HG03103 (cell line): Measurements from ENCODE around the gene SPAG6.
"Not testable (repeated sequence)": the region's sequence is repeated elsewhere in the genome, so short reads cannot be mapped to it uniquely, and the experiment has no call there.

Experiments used
- ATAC-seq: cut with Tn5 transposase; IDR thresholded peaks from one replicate; pipeline ENCODE4 v1.9.1; 2021; ENCODE audit warnings: low read depth; ENCODE audit not compliant: unreplicated experiment

SPAG6 gene

DNA sequence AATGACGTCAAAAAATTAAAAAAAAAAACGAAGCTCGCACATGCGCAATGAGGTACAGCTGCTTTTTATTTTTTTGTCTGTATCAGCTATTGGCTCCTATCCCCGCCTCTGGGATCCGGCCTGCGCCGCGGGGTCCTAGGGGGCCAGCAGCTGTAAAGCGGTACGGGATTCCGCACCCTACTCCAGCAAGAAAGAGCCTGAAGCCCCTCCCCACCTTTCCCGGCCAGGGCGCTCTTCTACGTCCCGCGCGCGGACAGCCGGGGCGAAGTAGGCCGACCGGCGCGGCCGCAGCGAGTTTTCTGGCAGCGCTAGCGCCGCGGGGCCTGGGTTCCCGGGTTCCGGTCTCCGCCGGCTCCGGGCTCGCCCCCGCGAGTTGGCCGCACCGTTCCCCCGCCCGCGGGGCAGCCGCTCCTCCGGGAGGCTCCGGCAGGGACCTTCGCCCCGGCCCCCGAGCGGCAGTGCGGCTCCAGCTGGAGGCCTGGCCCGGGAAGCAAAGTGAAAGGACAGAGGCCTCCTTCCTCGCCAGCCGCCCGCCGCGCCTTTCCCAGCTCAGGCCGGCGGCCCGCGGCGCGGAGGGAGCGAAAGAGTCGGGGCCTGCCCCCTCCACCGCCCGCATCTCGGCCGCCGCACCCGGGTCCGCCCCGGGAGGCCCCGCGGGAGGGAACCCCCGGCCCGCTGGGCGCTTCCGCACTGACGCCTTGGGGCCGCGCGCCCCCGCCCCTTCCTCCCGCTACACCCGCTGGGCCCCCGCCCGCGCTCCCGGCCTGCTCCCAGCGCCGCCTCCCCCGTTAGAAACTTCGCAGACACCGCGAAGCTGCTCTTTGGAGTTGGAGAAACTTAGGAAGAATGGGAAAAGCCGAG, 4.7 kb upstream of the SPAG6 start:
- peak; percentile 34 for ATAC-seq

DNA sequence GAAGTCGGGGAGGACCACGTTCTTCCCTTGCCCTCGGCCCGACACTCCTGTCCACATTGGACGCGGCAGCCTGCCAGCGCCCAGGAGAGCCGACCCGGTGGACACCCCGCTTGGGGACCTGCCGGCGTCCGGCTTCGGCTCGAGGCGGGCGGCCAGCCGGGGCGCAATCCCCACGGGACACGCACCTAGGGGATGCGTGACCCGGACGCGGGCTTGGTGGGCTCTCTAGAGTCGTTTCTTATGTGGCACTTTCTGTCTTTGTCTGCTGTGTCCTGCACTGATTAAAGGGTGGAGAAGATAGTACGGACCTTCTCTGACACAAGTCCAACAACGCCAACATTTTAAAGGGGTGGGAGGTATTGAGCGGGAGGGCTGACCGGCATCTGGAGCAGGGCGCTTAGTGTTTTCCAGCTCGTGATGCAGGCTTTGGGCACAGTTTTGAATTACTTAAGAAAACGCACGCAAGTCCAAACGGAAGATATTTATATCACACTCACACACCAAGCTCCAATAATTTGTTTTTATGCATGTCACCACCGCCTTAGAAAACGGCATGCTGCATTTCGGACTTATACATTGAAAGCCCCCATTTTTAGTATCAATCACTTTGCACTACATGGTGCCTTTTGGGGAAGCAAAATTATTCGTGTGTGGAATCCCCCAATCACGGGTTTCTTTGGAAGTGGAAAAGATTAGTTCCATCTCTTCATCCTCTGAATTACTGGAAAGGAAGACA, 3.9 kb upstream of the SPAG6 start:
- no peak for ATAC-seq

DNA sequence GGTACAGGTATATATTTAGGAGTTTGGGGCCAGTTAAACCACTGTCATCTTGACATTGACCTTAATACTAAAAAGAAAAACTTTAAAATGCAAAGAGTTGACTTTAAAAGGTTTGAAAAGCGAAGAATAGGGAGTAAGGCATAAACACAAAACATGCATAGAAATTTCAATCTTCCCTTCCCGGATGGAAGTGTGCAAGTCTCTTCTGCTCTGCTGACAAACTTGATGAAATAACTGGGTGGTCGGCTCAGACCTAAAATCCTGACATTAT, 3.4 kb upstream of the SPAG6 start:
- ATAC-seq: no peak

DNA sequence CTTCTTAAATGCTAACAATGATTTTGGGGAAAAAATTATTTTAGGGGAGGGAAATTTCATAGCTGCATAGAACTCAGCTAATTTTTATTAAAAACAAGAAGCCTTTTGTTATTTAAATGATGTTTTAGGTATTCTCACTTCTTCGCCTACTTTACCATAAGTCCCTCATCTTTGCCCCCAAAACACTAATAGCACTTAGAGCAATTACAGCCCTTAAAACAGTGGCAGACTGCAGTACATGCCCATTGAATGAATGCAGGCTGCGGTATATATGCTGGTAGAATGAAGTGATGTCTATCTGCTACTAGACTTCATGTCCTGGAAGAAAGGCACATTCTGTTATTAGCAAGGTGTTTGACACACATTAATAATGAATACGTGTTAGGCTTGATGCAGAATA, 2.9 kb upstream of the SPAG6 start:
- ATAC-seq: no peak

DNA sequence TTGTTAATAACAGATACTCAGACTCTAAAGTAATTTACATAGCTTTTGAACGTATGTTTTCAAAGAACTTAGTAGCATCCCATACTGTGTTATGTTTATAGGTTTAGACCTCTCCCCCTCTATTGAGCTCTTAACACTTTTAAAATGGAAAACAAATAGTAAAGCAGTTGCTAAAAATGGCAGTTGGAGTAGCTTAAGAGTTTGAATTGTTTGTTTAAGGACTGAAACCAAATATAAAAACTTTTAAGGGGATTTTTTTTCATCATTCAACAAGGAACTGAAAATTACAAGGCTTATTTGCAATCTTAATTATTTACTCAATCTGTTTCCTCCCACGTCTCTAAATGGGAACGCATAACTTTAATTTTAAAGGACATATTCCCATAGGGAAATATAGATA, 1.6 kb upstream of the SPAG6 start:
- ATAC-seq: no peak

DNA sequence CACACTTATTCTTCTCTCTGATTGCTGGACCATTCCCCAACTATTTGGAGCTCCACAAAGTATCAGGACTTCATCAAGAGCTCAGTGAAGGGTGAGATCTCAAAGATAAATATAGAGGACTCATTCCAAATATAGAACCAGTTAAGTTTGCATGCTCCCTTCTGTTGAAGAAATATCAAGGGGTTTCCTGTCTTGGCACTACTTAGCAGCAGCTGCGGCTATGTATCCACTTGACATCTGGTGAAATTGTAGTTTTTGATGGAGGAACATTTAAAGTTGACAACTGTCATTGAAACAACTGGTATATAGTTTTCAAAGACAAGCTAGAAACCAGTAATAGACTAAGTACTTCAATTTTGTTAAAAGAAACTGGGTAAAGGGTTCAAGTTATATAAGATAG, 1.0 kb upstream of the SPAG6 start:
- no peak for ATAC-seq

DNA sequence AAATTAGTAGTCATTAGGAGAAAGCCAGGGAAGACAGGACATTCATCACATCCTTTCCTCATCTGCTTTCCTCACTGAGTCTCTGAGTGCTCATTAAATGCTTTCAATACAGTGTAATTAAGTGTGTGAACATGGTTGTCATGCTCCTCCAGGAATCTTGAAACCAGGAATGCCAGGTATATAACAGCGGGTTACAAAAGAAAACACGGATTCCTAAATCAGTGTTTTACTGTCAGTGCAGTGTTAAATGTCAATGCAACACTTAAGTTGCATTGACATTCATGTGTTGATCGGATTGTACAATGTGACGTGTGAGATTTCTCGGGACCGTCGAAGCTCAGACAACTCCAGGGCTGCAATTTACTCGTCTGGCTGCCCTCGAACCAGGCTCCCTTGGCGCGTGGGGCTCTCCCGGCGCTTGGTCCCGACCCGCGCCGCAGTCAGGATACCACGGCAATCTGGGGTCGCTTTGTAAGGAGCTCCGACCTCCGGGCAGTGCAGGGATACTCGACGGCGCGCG, 455 bp upstream of the SPAG6 start:
- ATAC-seq: no peak

DNA sequence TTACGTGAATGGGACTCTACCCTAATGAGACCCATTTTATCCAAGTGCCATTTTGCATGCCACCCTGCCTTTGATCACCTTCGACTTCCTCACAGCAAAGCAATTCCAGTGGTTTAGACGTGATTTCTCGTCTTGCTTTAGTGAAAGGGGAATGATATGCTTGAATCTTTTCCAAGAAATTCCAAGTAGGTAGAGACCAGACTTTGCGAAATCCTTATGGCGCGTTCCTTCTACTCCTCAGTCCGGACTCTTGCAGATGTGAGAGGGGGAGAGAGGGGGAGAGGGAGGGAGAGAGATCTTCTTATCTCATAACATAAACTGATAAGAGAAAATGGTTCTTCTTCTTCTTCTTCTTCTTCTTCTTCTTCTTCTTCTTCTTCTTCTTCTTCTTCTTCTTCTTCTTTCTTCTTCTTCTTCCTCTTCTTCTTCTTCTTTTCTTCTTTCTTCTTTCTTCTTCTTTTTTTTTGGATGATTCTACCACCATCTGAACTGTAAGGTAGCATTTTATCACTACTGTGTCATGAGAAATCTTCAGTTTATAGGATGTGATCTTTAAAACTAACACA, 883 bp downstream of the SPAG6 start:
- ATAC-seq: no peak

DNA sequence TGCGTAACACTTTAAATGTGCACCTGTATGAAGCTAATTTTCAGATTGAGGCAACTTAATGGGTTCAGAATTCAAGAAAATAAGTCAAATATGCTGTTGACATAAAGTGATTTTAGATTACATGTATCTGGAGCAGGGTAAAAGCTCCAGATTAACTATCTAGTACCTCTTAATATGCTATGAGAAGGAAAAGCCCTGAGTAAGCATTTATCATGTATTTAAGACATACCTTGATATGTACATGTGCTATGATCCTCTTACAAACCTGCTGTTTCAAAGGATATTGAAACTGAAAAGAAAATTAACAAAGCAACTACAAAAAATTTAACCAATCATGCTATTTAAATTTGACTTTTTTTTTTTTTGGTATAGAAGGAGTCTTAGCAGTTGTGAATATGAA, 4.5 kb downstream of the SPAG6 start:
- ATAC-seq: no peak

DNA sequence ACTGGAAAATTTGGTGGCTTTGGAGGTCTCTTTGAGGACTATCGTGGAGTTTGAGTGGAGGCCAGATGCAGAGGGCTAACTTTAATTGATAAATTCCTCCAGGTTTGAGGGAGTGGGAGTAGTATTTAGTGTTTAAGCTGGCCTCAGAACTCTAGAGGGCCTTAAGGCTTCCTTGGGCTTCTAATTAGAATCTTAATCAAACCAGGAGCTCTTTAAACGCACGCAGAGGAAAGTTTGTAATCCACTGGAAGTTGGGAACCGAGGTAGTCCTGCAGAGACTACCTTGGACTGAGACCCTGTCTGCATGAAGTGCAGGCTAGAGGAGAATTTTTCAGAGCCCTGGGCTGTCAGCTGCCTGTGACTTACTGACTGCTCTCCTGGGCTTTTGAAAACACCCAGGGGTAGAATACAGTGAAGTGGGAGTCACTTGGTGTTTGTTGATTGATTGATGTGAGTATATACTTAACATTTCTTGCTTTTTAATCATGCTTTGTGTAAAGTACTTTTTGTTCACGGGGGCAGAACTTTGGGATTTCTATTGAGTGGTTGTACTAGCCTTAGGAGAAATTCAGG, 5.9 kb downstream of the SPAG6 start:
- no peak for ATAC-seq

DNA sequence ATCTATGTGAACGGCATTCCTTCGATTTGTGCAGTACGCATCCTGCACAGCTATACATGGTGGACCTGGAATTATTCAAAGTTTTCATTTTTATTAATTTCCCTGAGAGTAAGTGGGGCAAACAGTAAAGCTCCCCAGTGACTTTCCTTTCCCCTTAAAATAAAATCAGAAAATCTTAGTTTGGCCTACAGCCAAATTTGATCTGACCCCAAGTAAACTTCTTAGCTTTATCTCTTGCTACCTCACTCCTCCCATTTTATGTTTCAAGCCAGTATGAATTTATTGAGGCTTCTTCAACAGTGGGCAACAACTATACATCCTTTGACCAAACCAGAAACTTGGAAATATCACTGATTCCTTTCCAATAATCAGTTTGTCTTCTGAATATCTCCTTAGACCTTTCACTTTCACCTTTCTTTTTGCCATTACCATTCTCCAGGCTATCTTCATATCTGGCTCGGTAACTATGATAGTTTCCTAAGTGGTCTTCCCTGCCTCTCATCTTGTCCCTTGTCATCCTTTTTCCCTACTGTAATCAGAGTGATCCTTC, 11.1 kb downstream of the SPAG6 start:
- no peak for ATAC-seq

DNA sequence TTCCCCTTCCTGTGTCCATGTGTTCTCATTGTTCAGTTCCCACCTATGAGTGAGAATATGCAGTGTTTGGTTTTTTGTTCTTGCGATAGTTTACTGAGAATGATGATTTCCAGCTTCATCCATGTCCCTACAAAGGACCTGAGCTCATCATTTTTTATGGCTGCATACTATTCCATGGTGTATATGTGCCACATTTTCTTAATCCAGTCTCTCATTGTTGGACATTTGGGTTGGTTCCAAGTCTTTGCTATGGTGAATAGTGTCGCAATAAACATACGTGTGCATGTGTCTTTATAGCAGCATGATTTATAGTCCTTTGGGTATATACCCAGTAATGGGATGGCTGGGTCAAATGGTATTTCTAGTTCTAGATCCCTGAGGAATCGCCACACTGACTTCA, 12.5 kb downstream of the SPAG6 start:
- not testable (repeated sequence) for ATAC-seq

DNA sequence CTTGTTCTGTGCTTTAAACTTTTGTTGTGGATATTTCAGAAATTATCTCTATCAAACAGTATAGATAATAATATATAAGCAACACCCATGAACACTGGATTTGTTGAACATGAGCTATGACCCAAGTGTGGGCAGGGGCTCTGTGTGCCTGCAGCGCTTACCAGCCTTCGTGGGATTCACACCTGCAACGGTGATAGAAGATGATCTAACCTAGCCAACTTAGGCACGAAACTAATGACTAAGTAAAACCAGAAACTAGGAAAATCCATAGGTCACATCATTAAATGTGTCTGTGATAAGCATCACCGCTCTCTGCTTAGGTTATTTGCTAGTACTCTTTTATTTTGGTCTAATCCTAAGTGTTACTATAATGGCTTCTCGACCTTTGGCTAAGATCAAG, 18.0 kb downstream of the SPAG6 start:
- no peak for ATAC-seq

DNA sequence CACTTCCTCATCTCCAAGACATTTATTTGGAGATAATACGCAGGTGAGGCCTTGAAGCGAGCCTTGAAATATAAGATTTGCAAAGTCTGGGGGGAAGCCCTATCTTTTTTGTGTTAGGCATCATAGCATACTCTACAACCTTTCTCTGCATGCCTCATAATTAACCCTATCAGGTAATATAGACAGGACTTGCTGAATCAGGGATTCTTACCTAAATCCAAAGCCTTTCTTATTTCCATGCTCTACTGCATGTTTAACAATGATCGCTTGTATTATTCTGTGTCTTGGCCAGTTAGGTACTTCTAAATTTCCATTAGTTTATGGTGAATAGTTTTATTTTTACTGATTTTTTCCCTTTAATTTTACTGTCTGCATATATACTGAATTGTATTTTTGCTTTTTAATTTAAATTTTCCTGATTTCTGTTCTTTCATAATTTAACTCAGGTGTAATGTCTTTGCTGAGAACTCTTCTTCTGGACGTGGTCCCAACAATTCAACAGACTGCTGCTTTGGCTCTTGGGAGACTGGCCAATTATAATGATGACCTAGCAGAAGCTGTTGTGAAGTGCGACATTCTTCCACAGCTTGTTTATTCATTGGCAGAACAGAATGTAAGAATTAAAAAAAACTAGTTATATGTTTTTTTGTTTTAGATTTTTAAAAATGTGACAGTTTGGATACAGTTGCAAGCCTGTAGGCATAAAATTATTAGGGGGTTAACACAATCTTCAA, 19.3 kb downstream of the SPAG6 start:
- ATAC-seq: no peak

DNA sequence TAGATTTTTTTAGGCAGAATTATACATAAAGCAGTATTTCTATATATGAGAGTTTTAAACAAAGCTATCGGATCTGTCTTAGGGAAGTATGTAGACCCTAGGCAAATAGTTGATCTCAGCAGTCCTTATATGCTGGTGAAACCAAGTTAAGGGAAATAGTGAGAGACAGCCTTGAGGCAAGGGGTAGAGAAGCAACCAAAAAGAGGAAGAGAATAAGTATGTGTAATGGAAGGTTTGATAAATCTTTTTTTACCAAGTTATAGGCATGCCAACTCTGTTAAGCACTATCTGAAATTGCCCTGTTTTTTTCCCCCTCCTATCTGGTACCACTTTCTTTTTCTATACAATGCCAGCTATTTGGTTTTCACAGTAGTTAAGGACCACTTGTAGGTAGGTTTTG, 19.9 kb downstream of the SPAG6 start:
- no peak for ATAC-seq

DNA sequence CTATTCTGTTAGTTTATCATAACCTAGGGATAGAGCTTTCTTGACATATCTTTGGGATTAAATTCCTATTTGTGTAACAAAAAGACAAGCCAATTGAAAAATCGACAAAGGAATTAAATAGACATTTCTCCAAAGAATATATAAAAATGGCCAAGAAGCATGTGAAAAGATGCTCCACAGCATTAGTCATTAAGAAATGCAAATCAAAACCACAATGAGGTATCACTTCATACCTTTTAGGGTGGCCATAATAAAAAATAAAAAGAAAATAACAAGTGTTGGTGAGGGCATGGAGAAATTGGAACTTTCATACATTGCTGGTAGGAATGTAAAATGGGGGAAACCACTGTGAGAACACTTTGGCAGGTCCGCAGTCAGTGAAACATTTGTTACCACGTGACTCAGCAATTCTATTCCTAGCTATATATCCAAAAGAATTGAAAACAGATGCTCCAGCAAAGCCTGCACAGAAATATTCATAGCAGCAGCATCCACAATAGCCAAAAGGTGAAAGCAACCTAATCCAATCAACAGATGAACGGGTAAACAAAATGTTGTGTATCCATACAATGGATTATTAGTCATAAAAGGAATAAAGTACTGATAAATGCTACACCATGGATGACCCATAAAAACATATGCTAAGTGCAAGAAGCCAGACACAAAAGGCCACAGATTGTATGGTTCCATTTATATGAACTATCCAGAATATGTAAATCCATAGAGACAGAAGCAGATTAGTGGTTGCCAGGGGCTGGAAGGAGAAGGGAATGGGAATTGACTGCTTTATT, 20.5 kb downstream of the SPAG6 start:
- ATAC-seq: no peak

DNA sequence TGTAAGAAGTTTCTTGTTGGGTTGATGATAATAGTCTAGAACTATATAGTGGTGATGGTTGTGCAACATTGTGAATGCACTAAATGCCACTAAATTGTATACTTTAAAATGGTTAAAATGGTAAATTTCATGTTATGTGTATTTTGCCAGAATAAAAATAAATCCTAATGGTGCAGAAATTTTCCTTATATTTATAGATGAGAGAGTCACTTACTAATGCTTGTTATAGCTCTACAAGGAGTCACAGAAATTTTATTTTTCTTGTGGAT, 21.1 kb downstream of the SPAG6 start:
- no peak for ATAC-seq

DNA sequence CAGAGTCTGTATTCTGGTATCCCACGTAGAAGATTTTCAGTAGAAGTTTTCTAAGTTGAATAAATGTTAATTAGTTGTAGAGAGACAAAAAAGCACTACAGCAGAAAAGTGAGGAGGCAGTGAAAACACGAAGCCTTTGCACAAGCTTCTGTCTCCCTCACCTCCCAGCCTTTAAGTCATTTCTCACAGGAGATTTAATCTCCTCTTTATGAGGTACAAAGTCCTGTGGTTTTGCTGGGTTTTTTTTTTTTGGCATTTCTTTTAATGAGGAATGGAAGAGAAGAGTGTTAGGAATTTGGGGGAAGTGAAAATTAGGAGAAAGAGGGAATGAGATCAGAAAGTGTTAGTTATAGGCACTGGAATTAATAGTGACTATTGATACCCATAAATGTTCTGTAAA, 21.5 kb downstream of the SPAG6 start:
- ATAC-seq: no peak

DNA sequence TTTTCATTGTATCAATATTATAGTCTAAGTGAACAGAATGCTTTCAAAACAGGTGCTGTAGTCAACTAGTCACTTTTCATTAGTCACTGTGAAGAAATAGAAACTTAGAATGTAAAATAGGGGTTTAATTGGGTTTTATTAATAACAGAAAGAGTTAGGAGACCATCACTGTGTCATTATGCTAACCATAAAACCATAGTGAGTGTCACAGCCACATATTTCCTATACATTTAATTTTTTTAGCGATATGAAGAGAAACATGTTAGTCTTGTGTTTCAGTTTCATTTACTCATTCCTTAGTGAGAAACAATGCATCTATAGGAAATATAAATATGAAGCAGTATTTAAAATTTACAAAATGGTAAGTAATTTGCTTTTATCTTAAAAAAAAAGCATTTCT, 22.2 kb downstream of the SPAG6 start:
- no peak for ATAC-seq

DNA sequence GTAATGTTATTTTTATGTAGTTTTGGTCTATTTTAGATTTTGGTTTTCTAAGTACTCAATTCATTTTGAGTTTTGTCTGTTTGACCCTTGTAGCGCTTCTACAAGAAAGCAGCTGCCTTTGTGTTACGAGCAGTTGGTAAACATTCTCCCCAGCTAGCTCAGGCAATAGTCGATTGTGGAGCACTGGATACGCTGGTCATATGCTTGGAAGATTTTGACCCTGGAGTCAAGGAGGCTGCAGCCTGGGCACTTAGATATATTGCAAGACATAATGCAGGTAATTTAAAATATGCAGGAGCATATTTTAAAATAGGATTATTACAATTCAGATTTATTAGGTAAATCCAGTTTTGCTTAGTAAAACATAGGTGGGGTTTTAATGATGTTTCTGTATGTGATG, 23.1 kb downstream of the SPAG6 start:
- no peak for ATAC-seq
